Measurements from ENCODE around the gene PTMS.

- TF ChIP-seq CTCF (conservative IDR thresholded peaks at IDR 0.05; ENCODE audit: low read length): no peak
- no peak for TF ChIP-seq EZH2phosphoT487 (IDR thresholded peaks at IDR 0.05; ENCODE audit: borderline replicate concordance, low read depth, low read length)
Measured at GRCh38 chr12:6752921-6753771, 13.0 kb upstream of the PTMS start, which contains the start of gene MLF2.
